SK-N-SH treated with all-trans-retinoic acid at 6 μM for 48 hours (cell line): ENCODE results near the gene ECE2.
"Not testable (repeated sequence)": the region's sequence is repeated elsewhere in the genome, so short reads cannot be mapped to it uniquely, and the experiment has no call there.

Source experiments
- PATZ1 ChIP-seq: fragments of 250-450 bp; sonication (Bioruptor Pico); IDR thresholded peaks from 2 replicates; pipeline ENCODE4 v1.8.0; 2020; ENCODE audit warnings: mild to moderate bottlenecking, moderate library complexity, borderline replicate concordance
- ZFP3 ChIP-seq: fragments of 250-450 bp; sonication (Bioruptor Pico); IDR thresholded peaks from 2 replicates; pipeline ENCODE4 v1.5.0; 2020; ENCODE audit warnings: mild to moderate bottlenecking, moderate library complexity

DNA sequence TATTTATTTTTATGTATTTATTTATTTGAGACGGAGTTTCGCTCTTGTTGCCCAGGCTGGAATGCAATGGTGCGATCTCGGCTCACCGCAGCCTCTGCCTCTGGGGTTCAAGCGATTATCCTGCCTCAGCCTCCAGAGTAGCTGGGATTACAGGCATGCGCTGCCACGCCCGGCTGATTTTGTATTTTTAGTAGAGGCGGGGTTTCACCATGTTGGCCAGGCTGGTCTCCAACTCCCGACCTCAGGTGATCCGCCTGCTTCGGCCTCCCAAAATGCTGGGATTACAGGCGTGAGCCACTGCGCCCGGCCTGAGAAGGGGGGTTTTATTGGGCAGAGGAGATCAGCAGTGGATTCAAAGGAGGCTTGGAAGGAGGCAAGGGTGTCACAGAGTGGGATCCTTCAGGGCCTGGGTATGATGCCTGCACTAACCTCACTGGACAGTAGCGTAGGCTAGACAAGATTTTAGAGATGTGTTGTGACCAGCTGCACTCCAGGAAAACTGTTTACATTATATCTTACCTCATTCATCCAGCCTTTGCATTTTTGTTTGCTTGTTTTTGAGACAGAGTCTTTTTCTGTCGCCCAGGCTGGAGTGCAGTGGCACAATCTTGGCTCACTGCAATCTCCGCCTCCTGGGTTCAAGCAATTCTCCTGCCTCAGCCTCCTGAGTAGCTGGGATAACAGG is 63.8 kb downstream of the ECE2 start:
- not testable (repeated sequence) for TF ChIP-seq PATZ1, ZFP3 (CRISPR knock-in tag)
